ENCODE results near the gene RBM45.
"Not testable (repeated sequence)": the region's sequence is repeated elsewhere in the genome, so short reads cannot be mapped to it uniquely, and the experiment has no call there.

Gene RBM45

GRCh38 chr2:178108176-178108575 lies 4.1 kb upstream of the RBM45 start:
- DNase-seq: no peak

DNA sequence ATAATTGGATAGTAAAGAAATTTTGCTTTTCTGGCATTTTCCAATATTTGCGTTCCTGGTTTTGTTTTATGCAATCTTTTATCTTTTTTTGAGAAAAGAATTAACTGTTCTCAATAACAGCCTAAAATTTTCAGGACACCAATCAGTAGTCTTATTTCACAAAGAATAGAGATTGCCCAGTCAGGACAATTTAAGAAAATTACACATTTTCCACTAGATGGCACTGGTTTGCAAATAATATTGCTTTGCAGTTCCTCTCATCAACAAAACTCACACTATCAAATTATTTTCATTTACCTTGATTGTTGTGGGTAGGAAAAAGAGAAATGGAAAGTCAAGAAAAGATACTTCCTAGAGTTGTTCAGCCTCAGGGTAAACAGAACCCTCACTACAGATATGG lies 2.4 kb upstream of the RBM45 start:
- DNase-seq: no peak

- no peak for DNase-seq
Measured at GRCh38 chr2:178110681-178111080, 1.6 kb upstream of the RBM45 start.

- DNase-seq: no peak
Measured at GRCh38 chr2:178111743-178112142, 494 bp upstream of the RBM45 start.

- DNase-seq: no peak
Measured at GRCh38 chr2:178114462-178114861, 2.2 kb downstream of the RBM45 start.

DNA sequence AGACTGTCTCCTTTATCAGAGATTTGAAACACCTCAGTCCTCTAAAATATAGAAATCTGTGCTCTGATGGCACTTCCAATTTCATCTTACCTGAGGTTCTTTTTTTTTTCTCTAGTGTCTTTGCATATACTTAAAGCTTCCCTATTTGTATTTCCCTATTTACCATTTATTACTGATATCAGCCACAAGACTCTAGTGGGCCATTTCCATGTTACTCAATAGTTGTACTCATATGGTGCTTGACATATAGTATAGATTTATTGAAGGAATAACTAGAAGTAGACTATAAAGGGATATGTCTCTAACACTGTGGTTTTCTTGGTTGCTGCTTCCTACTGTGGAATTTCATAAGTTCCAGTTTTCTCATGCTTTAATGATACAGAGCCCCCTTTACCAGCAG lies 3.0 kb downstream of the RBM45 start:
- DNase-seq: no peak

- DNase-seq: no peak
Measured at GRCh38 chr2:178117725-178118124, 5.5 kb downstream of the RBM45 start.

GRCh38 chr2:178119179-178119922 lies 7.1 kb downstream of the RBM45 start:
- DNase-seq: no peak

GRCh38 chr2:178123163-178123562 lies 10.9 kb downstream of the RBM45 start:
- DNase-seq: no peak

GRCh38 chr2:178125125-178125524 lies 12.9 kb downstream of the RBM45 start:
- no peak for DNase-seq

DNA sequence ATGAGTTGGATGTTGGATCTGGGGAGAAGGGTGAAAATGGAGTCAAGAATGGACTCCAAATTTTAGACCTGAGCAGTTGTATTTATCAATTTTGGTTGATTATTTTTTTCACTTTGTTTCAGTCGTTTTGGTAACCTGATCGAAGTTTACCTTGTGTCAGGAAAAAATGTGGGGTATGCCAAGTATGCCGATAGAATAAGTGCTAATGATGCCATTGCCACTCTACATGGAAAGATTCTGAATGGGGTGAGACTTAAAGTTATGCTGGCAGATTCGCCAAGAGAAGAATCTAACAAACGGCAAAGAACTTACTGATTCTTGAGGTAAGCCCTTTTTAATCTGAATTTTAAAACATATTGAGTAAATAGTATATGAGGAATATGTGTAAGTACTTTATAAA lies 13.6 kb downstream of the RBM45 start:
- DNase-seq: no peak

GRCh38 chr2:178128836-178129630 lies 16.8 kb downstream of the RBM45 start:
- DNase-seq: no peak

GRCh38 chr2:178136321-178137025 lies 24.2 kb downstream of the RBM45 start:
- DNase-seq: no peak

DNA sequence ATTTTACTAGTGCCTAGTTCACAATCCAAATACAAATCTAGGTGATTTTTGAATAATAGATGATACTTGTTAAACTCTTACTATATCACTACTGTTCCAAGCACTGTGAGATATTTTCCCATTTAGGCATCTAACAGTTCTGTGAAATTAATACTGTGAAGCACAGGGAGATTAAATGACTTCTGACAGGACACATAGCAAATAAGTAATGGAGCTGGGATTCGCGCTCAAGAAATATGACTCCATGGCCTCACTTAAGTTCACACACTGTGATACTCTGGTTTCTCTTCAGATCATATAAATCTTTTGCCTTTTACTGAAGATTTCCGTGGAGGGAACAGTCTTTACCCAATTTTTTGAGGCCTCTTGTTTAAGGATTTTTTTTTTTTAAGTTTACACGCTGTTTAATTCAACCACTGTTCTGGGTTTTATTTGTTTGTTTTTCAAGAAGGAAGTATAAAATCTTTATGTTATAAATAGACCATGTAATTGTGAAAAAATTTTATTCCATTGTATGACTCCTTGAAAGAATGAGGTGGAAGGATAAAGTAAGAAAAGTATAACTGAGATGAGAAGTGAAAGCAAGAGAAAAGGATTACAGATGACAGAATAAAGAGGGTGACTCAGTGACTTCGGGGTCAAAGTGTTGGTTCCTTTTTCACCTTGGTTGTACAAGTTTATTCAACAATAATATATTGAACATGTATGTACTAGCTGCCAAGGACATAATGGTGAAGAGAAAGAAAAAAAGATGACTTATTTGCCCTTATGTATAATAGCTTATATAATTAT lies 30.2 kb downstream of the RBM45 start:
- DNase-seq: no peak

DNA sequence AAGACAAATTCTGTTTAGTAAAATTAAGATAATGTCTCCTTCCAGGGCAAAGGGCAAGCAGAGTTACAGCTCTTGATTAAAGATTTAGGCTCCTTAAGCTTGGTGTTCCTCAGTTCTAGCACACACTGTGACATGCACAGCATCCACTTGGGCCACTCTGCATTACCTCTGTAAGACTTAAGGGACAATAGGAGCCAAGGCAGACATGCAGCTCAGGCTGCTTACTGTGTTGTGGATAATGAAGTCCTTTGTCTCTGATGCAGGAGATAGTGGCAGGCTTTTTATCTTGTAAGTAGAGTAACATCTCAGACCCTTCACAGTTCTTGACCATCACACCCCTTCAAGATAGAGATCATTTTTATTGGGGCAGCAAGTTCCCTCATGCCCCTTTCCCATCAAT lies 31.2 kb downstream of the RBM45 start:
- no peak for DNase-seq

GRCh38 chr2:178152033-178152432 lies 39.8 kb downstream of the RBM45 start:
- no peak for DNase-seq

GRCh38 chr2:178152542-178152941 lies 40.3 kb downstream of the RBM45 start:
- no peak for DNase-seq

GRCh38 chr2:178152977-178153376 lies 40.7 kb downstream of the RBM45 start:
- no peak for DNase-seq

GRCh38 chr2:178153878-178154277 lies 41.6 kb downstream of the RBM45 start:
- DNase-seq: not testable (repeated sequence)

DNA sequence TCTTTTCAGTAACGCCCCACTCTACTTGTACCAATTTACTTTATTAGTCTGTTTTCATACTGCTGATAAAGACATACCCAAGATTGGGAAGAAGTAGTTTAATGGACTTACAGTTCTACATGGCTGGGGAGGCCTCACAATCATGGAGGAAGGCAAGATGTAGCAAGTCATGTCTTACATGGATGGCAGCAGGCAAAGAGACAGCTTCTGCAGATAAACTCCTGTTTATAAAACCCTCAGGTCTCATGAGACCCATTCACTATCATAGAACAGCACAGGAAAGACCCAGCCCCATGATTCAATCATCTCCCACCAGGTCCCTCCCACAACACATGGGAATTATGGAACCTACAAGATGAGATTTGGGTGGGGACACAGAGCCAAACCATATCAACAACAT lies 43.3 kb downstream of the RBM45 start:
- no peak for DNase-seq

- no peak for DNase-seq
Measured at GRCh38 chr2:178157574-178157973, 45.3 kb downstream of the RBM45 start.

DNA sequence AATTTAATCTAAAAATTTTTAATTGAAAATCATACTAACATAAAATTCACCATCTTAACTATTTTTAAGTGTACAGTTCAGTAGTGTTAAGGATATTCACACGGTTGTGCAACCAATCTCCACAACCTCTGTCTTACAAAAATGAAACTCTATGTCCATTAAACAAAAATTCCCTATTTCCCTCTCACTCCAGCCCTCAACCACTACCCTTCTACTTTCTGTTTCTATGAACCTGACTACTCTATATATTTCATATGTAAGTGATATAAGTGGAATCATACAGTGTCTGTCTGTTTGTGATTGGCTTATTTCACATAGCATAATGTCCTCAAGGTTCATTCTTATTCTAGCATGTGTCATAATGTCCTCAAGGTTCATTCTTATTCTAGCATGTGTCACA lies 47.7 kb downstream of the RBM45 start:
- DNase-seq: no peak

DNA sequence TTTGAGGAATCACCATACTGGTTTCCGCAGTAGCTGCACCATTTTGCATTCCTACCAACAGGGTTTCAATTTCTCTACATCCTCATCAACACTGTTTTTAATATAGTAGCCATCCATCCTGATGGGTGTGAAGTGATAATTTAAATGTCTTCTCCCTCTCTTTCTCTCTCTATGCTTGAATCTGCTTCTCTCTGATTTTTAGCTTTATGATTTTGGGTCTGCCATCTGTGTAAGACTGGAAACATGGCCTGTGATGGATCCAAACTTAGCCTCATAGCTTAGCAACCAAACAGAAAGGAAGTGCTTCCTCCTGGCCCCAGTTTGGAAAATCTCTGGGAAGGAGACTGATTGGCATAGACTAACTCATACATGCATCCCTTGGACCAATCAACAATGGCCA lies 48.4 kb downstream of the RBM45 start:
- no peak for DNase-seq
